GM10266 (cell line): ENCODE data around the gene RPL39L.

Source experiments
- DNase-seq: peaks from one replicate; pipeline ENCODE4 v3.0.0; 2012; ENCODE audit errors: extremely low spot score
- TF ChIP-seq, protein P1 (sequence below): IDR thresholded peaks from 2 replicates; pipeline ENCODE4 v1.5.1; 2012; ENCODE audit warnings: mild to moderate bottlenecking, low read depth; ENCODE audit not compliant: control insufficient read depth, insufficient read depth; ENCODE audit errors: missing control alignments

Gene RPL39L

DNA sequence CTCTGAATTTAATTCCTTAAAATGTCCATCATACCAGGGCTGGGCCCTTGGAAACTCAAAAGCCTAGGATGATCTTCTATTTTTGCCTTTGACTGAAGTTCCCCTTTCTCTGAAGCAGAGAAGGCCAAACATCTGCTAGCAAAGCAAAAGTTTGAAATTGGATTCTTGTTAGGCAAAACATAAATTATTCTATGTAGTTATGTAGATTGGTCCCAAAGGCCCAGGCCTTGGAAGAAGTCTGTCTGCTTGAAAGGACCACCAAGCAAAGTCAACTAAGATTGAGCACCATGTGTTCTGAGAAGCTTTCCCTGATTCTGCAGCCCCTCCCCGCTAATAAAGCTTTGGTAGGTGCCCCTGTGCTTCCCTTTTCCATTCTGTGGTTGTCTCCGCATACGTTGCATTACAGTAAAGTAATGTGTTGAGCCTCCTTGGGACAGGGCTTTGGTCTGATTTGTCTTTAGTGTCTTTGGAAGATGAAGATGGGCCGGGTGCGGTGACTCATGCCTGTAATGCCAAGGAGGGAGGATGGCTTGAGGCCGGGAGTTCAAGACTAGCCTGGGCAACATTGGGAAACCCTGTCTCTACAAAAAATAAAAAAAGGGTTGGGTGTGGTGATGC lies 56.4 kb downstream of the RPL39L start:
- no peak for DNase-seq
- TF ChIP-seq, protein P1, sequence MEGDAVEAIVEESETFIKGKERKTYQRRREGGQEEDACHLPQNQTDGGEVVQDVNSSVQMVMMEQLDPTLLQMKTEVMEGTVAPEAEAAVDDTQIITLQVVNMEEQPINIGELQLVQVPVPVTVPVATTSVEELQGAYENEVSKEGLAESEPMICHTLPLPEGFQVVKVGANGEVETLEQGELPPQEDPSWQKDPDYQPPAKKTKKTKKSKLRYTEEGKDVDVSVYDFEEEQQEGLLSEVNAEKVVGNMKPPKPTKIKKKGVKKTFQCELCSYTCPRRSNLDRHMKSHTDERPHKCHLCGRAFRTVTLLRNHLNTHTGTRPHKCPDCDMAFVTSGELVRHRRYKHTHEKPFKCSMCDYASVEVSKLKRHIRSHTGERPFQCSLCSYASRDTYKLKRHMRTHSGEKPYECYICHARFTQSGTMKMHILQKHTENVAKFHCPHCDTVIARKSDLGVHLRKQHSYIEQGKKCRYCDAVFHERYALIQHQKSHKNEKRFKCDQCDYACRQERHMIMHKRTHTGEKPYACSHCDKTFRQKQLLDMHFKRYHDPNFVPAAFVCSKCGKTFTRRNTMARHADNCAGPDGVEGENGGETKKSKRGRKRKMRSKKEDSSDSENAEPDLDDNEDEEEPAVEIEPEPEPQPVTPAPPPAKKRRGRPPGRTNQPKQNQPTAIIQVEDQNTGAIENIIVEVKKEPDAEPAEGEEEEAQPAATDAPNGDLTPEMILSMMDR = no peak

DNA sequence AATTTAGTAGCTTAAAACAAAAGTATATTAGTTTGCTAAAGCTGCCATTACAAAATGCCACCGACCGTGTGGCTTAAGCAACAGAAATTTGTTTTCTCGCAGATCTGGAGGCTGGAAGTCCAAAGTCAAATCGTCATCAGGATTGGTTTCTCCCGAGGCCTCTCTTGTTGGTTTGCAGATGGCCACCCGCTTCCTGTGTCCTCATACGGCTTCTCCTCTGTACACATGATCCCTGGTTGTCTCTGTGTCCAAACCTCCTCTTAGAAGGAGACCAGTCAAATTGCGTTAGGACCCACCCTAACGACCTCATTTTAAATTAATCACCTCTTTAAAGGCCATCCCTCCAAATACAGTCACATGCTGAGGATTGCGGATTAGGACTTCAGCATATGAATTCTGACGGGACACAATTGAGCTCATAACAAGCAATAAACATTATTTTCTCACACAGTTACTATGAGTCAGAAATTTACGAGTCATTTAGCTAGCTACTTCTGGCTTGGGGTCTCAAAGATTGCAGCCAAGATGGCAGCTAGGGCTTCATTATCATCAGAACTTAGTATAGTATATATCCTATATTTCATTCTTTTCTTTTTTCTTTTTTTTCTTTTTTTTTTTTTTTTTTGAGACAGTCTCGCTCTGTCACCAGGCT lies 58.4 kb downstream of the RPL39L start:
- DNase-seq = no peak
- TF ChIP-seq, protein P1 = no peak

DNA sequence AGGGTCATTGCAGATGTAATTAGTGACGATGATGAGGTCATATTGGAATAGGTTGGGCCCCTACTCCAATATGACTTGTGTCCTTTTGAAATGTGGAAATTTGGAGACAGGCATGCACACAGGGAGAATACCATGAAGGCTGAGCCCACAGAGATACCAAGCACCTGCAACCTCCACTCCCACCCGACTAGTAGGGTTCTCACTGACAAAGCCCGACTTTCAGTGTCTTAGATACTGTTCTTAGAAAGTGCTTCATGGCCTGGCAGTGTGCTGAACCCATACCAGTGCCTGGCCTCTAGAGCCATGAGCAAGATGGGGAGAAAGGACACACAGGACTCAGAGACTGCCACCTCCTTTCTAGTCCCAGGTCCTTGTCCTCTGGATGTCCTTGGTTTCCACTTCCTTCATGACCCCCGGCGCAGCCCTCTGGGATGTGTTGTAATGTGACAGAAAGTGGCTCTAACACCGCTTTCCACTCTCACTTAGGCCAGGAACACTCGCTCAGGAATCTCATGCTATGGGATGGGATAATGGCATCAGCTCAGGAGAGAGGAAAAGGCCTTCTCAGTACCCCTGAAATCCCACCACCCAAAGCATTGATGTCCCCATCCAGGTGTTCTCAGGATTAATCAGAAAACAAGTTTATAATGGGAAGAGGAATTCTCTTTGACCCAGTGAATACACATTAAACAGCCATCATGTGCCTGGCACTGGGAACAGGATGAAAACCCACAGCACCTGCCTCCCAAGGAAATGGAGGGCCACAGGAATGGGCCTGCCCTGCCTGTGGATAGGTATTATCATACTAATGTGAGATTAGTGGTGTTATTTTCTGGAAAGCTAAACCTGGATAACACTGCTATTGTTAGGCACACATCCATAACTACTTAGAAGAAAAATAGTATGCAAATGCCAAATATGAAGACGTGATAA lies 59.9 kb downstream of the RPL39L start:
- TF ChIP-seq, protein P1 = no peak
- no peak for DNase-seq

DNA sequence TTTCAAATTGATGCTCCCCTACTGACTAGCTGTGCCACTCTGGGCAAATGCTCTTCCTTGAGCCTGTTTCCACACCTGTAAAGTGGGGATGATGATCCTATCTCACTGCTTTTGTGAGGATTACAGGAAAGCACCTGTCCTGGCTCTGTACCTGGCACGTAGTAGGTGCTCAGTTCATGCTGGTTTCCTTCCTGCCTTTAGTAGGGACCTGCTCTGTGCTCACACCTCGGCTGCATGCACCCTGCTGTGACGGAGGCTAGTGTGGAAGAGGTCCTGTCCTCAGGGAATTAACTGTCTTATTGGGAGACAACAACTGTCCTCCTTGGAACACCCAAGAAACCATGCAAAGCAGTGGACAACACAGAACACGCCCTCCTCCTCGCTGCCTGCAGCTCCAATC lies 61.8 kb downstream of the RPL39L start:
- TF ChIP-seq, protein P1 = no peak
- DNase-seq = no peak

DNA sequence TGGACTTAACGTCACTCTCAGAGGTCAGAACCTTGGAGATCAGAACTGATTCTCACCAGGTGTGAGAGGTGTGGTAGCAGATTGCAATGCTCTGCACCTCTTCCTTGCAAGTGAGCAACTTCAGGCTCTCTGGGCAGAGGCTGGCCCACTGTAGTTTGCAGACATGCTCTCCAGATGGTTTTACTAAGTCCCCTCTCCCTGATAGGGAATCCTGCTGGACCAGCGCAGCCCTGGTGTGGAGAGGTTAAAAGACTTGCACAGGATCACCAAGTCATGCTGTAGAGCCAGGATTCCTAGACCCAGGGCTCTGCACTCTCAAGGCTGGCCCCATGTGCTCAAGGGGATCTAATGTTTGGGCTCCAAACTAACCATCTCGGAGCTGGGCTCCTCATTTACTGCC lies 62.2 kb downstream of the RPL39L start:
- TF ChIP-seq, protein P1 = no peak
- no peak for DNase-seq

DNA sequence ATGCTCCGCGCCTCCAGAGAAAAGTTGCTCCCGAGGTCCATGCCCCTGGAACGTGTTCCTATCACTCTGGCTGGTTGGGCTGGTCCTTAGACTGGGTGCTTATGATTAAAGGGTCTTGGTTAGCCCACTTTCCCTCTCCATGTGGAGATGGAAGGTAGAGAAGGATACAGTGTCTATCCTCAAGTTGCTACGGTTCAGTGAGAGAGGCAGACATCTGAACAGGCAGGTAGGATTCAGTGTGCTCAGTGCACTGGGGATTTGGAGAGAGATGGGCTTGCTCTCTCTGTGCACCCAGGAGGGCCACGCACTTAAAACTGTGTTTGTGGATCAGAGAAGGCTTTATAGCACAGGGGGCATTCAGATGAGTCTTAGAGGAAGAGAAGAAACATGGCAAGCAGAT lies 63.0 kb downstream of the RPL39L start:
- no peak for DNase-seq
- TF ChIP-seq, protein P1 = no peak

DNA sequence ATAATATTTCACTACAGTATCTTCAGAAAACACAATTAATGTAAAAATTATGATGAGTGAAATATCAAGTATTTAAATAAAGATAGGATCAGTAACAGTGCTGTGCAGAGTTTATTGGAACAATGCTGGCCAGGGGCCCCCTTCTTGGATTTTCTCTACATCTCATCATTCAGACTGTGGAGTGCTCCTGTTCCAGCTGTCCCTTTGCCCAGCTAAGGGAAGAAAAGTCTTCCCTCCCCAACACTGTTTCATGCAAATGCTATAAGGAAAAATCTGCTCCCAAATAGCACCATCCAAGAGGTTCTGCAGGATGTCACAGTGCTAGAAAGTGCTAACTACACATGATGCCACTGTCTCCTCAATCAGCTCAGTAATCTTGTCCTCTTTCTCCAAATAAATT lies 64.5 kb downstream of the RPL39L start:
- TF ChIP-seq, protein P1 = no peak
- DNase-seq = no peak
